Measurements from ENCODE around the gene NHLRC1.
"Not testable (repeated sequence)": the region's sequence is repeated elsewhere in the genome, so short reads cannot be mapped to it uniquely, and the experiment has no call there.

Gene NHLRC1

DNA sequence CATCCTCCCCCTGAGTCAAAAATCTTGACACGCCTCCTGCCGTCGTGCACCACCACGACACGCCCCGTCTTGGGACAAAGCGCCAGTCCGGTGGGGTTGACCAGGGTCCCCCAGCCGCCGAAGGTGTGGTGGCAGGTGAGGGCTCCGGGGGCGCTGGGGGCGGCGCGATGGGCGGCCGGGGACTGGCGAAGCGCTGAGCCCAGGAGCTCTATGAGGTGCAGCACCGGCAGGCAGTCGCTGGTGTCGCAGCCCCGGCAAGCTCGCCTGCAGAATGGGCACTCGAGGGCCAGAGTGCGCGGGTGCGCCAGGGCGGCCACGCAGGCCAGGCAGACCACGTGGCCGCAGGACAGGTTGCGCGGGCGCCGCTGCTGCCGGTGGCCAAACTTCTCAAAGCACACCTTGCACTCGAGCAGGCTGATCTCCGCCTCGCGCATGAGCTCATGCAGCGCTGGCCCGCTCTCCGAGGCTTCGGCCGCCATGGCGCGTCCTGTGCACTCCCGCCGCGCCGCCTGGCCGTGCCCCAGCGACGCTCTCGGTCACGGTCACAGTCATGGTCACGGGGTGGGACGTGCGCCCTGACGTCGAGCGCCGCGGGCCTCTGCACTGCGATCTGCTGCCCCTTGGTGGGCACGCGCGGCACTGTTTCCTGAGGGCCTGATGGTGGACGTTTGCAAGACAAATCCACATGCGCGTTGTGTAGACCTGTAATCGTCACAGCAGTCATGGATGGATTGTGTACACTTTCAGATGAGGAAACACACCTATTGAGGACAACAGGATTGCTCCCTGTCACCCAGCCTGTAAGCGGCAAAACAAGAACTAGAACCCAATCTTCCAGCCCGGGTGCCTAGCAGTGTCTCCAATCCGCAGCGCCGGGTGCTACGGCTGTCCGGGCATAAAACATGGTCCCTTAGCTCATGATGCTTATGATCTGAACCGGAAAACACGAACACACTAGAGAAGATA, at the start of gene NHLRC1:
Gene NHLRC1 (minus strand): TSS at position 550 of the 966 bp plus-strand sequence. CDS start 71 bp downstream, at position 479.
- DNase-seq, result peak; percentile 6 to 91 (median 78)

DNA sequence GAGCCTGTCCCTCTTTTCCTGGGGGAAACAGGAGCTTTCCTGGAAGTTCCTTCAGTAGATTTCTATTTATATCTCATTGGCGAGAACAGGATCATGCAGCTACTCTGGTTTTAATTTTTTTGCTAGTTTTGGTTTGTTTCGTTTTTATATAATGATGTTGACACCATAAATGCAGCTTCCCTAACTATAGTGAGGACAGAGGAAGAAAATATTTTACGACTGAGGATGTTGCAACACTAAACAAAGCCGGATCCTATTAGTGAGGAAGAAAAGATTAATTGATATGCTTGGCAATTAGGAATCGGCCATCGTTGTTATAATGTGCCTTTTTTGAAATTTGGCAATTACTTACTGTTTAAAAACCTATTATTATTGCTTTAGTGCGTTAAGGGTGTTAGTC, 49.4 kb upstream of the NHLRC1 start:
- no peak for DNase-seq

DNA sequence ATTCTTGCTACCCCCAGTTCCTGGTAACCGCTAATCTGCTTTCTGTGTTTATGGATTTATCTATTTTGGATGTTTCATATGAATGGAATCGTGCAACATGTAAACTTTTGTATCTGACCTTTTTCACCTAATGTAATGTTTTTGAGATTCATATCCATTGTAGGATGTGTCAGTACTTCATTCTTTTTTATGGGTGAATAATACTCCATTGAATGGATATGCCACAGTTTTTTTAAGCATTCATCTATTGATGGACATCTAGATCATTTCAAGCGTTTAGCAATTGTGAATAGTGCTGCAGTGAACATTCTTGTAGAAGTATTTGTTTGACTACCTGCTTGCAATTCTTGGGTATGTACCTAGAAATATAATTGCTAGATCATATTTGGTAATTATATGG, 45.8 kb upstream of the NHLRC1 start:
- DNase-seq, result no peak

DNA sequence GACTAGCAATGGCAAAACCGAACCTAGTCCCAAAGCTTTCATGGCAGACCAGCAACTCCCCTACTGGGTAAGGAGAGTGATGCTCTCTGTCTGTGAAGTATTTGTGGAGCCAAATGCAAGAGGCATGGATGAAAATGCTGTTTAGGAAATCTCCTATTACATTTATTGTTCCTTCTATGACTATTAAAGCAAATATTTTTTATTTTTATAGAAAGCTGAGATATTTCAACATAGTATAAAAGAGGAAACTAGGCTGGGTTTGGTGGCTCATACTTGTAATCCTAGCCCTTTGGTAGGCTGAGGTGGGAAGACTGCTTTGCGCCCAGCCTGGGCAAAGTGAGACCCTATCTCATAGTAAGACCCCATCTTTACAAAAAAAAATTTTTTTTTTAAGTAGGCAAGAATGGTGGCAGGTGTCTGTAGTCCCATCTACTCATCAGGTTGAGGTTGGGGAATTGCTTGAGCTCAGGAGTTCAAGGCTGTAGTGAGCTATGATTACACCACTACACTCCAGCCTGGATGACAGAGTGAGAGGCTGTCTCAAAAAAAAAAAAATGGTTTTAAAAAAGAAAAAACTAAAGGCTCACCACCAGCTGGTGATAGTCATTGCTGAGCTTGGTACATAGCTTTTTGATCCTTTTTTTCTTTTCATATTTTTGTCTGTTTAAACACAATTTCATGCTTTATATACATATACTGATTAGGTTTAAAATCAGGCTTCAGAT, 44.0 kb upstream of the NHLRC1 start:
- no peak for DNase-seq

DNA sequence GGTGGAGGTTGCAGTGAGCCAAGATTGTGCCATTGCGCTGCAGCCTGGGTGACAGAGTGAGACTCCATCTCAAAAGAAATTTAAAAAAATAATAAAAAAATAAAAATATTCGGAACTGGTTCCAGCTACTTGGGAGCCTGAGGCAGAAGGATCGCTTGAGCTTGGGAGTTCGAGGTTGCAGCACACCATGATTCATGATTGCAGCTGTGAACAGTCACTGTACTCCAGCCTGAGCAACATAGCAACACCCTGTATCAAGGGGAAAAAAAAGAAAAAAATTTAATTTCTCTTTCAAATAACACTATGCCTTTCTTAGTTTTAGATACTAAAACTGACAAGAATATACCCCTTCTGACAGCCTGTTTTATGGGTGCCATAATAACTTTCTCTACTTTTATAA, 43.3 kb upstream of the NHLRC1 start:
- no peak for DNase-seq

DNA sequence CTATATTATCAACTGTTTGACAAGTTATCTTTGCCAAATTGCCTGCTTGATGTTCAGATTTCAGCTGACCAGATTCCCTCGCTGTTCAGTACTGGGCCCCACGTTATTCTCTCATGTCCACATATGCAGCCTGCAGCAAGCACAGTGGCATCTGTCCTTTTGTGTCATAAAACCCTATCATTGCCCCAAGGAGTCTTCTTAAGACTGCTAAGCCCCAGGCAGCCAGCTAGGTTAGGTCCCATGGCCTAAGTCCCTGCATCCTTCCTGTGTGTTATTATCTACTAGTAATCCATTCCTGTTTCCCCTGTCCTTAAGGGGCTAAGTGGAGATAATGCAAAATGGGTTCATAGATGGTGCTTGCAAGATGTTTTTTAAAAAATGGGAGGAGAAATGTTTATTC, 39.9 kb upstream of the NHLRC1 start:
- no peak for DNase-seq

DNA sequence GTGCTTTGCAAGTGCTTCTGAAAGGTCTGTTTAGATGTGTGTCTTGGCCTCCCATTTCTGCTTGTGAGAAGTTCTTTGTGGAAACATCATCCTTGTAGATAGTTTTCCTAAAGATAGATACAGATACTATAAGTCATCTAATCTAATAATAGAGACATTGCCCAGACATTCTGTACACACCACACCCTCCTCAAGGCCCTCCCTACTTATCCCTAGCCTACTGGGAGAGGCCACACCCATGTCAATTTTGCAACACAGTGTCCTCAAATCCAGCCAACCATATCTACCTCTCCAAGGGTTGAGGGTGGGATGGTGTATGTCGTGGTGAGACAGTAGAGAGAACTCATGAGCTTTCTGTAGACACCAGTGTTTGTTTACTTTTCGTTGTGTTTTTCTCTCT, 39.0 kb upstream of the NHLRC1 start:
- DNase-seq, result no peak

DNA sequence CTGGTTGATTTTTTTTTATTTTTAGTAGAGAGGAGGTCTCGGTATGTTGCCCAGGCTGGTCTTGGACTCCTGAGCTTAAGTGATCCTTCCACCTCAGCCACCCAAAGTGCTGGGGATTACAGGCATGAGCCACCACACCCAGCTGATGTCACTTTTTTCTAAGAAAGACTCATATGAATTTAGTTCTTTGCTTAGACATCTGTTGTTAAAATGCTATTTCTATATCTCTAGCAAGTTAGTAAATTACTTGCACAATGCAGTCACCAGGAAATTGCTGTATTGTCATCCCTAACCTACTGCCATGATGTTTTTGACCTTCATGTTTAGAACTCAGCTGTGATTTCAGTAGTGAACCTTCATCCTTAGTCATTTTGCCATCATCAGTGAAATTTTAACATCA, 38.4 kb upstream of the NHLRC1 start:
- DNase-seq, result no peak

DNA sequence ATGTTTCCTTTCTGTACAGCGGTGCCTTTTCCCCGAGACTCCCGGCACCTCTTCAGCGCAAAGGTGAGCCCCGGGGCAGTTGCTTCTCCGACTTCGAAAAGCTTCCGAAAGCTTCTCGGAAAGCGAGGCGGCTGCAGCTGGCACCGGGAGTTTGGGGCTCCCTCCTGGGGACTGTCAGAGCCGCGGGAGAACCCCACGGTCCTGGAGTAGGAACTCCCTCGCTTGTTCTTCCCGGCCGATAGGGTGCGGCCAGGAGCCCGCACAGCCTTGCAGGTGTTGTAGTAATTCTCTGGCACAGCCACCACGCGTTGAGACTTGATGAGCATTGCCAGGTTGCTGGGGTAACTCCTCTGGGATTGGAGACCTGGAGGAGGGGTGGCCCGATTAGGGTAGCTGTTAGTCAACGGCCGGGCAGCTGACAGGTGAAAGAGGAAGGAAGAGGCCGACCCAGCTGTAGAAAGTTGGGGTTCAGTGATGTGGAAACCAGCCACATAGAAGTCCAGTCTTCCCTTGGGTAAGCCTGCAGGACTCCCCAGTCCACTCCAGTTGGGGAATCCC, 33.5 kb upstream of the NHLRC1 start:
- DNase-seq, result peak in 50 of 58 donors; percentile 5 to 62 (median 31)

DNA sequence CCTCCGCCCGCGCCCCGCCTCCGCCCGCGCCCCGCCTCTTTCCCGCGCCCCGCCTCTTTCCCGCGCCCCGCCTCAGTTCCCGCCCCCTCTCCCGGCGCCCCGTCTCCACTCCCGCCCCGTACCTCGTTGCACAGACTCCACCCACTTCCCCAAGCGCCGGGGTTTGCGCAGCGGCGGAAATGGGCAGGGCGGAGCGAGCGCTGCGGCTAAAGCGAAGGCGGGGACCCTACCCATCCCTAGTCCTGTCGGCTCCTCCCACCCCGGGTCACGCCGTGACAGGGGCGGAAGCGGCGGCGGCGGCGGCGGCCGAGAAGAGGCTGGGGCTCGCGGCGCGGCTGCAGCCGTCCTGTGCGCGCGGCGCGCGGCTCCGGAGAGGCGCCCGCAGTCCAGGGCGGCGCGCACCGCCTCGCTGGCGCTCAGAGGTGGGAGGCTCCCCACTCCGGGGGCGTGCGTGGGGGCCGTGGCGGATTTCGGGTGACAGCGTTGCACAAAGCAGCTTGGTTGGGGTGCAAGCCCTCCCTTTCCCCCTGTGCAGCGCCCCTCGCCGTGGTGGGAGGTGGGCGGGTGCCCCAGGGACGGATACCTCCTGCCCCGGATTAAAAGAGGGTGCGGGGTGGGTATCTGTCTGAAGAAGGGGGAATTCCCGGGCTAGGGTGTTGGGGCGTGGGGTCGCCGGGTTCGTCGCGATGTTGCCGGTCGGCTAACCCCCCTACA, 32.8 kb upstream of the NHLRC1 start, which contains the start of gene KDM1B:
Gene KDM1B (plus strand): TSS at position 273 of the 714 bp plus-strand sequence. CDS start 4,474 bp downstream, outside the sequence.
- peak; percentile 82 to 99 (median 98) for DNase-seq

DNA sequence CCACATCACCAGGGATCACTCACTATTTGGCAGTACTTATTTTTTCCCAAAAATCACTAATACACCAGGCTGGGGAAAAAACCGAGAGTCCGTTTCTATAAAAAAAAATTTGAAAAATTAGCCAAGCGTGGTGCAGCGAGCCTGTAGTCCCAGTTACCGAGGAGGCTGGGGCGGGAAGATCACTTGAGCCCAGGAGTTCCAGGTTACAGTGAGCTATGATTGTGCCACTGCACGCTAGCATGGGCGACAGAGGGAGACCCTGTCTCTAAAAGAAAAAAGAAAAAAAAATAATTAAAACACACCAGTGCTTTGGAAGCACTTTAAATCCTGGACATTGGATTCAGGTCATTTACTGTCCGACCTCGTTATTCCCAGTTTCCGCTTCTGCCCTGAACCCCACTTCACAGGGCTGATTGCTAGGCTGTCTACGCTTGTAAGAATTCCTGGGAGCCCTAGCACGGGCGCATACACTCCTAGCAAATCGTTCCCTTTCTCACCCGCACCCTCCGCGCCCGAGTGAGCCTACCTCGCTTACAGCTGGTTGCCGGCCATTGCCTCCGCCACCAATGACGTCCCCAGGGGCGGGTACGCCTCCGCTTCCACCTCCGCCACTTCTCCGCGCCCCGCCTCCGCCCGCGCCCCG, 32.2 kb upstream of the NHLRC1 start, which contains the start of gene TPMT:
Gene TPMT (minus strand): TSS at position 571 of the 643 bp plus-strand sequence. CDS start 5,950 bp downstream, outside the sequence.
- peak in 9 of 58 donors; percentile 28 to 57 (median 37) for DNase-seq

DNA sequence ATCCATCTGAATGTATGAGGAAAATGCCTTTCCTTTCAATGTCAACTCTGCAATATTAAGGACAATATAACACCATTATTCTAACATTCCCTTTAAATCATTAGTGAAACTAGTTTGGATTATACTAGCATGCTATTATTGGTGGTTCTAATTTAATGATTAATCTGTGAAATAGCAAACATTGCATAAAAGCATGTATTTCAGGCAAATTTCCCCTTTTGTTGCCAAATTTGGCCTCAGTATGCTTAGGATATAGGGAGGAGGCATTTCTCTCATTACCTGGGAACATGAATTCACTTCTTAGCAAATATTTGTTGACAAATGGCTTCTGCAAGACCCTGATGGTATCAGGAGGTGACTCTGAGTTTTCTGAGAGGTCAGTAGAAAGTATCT, 30.8 kb upstream of the NHLRC1 start:
- DNase-seq, result no peak

DNA sequence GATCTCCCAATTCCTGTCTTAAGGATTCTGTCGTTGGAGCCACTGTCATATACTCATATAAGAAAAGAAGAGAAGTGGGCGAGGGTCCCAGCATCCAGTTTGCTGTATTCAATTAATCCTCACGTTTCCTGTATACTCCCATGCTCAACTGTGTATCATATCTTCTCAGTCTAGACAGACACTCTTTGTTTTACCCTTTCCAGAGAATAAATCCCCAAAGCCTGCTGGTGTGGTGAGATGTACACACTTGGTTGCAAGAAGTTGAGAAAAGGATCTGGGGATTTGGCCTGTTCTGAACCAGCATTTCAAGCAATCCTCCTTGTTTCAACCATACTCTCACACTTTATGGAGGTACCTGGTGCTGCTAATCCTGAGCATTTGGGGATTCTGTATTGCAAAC, 29.3 kb upstream of the NHLRC1 start:
- no peak for DNase-seq

DNA sequence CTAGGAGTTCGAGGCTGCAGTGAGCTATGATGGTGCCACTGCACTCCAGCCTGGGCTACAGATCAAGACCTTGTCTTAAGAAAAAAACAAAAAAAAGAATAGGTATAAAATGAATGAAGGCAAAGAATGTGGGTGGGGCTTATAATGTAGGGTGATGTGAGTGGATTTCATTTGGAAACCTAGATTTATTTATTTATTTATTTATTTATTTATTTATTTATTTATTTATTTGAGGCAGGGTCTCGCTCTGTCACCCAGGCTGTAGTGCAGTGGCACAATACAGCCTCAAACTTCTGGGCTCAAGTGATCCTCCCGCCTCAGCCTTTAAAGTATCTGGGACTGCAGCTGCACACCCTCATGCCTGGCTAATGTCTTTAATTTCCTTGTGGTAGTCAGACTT, 28.9 kb upstream of the NHLRC1 start:
- DNase-seq, result not testable (repeated sequence)

DNA sequence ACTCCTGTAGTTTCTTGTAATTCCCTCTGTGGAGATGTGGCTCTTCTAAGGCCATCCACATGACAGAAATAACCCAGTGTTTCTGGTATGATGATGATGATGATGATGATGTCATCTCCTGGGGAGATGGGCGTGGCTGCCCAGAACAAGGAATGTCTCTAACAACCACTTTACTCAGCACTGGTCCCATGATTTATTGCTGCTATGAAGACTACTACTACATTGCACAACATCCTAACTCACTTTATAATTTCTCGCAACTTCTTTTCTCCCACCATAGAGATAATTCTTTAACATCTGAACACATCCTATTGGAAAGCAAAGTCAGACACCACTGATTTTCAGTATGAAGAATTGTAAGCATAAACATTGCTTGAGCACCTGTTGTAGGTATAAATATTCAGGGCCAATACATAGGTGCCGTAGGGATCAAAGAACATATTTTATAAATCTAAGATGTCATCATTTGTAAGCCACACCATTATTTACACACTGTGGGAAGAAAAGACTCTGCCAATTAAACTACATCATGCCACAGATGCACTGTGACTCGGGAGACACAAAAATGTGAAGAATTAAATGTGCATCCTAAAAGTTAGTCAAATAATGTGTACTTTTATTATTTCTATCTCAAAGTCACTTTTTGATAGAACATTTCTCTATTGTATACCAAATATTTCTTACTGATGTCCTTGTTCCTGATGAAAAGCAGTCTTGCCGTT, 26.0 kb upstream of the NHLRC1 start:
- no peak for DNase-seq

DNA sequence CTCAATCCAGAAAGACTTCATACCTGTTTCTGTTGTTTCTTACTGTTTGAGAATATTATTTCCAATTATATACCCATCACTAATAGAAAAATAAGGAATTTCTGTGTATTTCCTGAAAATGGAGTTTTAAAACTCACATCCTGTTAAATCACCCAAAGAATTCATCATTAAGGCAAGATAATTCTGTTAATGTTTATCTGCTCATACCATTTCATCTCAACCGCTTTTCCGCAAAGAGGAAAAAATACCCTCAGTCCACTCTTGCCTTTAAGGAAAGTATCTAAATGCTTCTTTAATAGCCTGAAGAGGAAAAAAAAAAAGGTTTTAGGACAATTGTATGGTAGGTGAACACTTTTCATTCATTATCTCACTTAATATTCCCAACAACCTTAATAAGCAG, 25.1 kb upstream of the NHLRC1 start:
- no peak for DNase-seq

DNA sequence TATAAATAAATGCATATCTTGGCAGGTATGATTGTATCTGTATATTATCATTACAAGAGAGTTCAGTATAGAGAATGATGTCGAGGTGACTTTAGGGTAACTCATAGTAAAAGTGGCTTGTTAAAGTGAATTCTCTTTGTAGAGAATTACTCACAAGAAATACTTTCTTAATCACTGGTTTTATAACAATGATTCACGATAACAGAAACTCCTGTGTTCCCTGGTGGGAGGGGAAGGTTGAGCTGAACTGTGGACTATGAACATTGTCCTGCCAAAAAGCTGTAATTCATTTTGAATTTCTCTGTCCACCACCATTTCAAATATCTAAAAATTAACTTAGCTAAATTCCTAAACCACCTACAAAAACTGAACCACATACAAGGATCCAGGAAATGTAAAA, 24.7 kb upstream of the NHLRC1 start:
- no peak for DNase-seq

DNA sequence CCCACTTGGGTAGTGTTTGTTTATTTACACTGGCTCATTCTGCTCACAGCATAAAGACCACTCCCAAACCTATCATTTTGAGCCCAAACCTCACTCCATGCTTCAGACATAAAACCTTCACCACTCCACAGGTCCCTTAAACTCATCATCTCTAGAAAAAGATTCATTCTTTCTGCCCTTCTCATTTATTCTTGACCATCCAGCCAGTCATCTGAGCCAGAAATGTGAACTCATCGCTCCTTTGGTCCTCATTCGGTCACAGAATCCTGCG, 20.0 kb upstream of the NHLRC1 start:
- no peak for DNase-seq

DNA sequence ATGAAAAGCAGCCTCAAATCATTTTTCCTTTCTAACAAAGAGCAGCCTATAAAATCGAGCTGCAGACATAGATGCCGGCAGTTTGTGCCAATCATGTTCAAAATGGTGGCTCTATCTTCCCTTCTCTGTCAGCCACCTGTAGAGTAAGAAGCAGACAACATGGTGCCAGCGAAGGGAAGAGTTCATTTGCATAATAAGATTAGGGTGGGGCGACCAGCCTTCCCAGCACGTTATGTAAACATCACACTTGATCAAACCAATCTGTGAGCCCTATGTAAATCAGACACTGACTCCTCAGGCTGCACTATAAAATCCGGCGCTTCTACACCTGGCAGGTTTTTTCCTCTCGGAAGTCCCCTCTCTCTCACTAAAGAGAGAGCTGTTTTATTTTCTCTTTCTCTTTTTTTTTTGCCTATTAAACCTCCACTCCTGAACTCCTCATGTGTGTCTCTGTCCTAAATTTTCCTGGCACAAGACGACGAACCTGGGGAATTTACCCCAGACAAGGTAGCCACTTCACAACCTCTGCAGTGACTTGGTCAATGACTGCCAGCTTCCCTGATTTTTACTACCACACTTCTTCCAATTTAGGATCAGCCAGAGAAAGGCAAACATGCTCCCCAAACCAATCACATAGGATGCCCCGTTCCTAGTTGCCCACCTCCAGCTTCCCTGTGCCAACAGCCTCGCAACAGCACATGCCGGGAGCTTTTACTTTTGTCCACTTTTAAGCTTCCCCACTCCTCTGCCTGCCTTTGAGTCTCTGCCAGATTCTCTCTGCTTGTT, 19.5 kb upstream of the NHLRC1 start:
- no peak for DNase-seq
